H9 (cell line): ENCODE measurements around the gene QSOX1. TPM values are rescaled to one million over a fixed set of nuclear protein-coding genes. Genes with fewer than 3 reads are reported as not detected.

Source experiments
- DNase-seq: peaks from one replicate; pipeline ENCODE4 v3.0.0-alpha.2; 2017
- H2AFZ ChIP-seq: one replicate; pipeline ENCODE4 v1.6.1; 2013; ENCODE audit warnings: mild to moderate bottlenecking, low read length, control low read depth, moderate library complexity
- H2AK5ac ChIP-seq: 2 replicates; pipeline ENCODE4 v1.6.1; 2013; ENCODE audit warnings: low read length, control low read depth, mixed read lengths; ENCODE audit not compliant: insufficient read length
- H2BK120ac ChIP-seq: one replicate; pipeline ENCODE4 v1.6.1; 2013; ENCODE audit warnings: low read depth, mild to moderate bottlenecking, low read length, control low read depth, inconsistent platforms; ENCODE audit not compliant: poor library complexity, severe bottlenecking
- H2BK12ac ChIP-seq: 2 replicates; pipeline ENCODE4 v1.6.1; 2013; ENCODE audit warnings: low read length, control low read depth, mixed read lengths, low read depth; ENCODE audit not compliant: insufficient read length
- H2BK15ac ChIP-seq: 2 replicates; pipeline ENCODE4 v1.6.1; 2013; ENCODE audit warnings: low read depth, low read length, control low read depth
- H2BK20ac ChIP-seq: one replicate; pipeline ENCODE4 v1.6.1; 2013; ENCODE audit warnings: low read depth, mild to moderate bottlenecking, low read length, control low read depth, inconsistent platforms; ENCODE audit not compliant: poor library complexity, severe bottlenecking
- H2BK5ac ChIP-seq: 2 replicates; pipeline ENCODE4 v1.6.1; 2013; ENCODE audit warnings: low read length, control low read depth, mixed read lengths; ENCODE audit not compliant: insufficient read length
- H3K14ac ChIP-seq: 2 replicates; pipeline ENCODE4 v1.6.1; 2013; ENCODE audit warnings: low read length, control low read depth; ENCODE audit not compliant: insufficient read depth
- H3K18ac ChIP-seq: 2 replicates; pipeline ENCODE4 v1.6.1; 2013; ENCODE audit warnings: low read depth, mild to moderate bottlenecking, mixed read lengths, low read length, control low read depth; ENCODE audit not compliant: insufficient read length
- H3K23ac ChIP-seq: 2 replicates; pipeline ENCODE4 v1.6.1; 2013; ENCODE audit warnings: low read length, control low read depth, mixed read lengths, low read depth; ENCODE audit not compliant: insufficient read length
- H3K23me2 ChIP-seq: 2 replicates; pipeline ENCODE4 v1.6.1; 2013; ENCODE audit warnings: low read depth, mild to moderate bottlenecking, mixed read lengths, low read length, control low read depth; ENCODE audit not compliant: insufficient read length, poor library complexity, severe bottlenecking
- H3K27ac ChIP-seq: 2 replicates; pipeline ENCODE4 v1.5.1; 2013; ENCODE audit warnings: low read length, control low read depth, mixed read lengths, low read depth; ENCODE audit not compliant: insufficient read length
- H3K27me3 ChIP-seq: 2 replicates; pipeline ENCODE4 v1.6.1; 2013; ENCODE audit warnings: low read length, control low read depth, inconsistent platforms; ENCODE audit not compliant: insufficient read depth
- H3K4ac ChIP-seq: 2 replicates; pipeline ENCODE4 v1.6.1; 2013; ENCODE audit warnings: low read depth, mild to moderate bottlenecking, control low read depth, inconsistent platforms, low read length, moderate library complexity
- H3K4me1 ChIP-seq: 2 replicates; pipeline ENCODE4 v1.6.1; 2013; ENCODE audit warnings: low read length, control low read depth, inconsistent platforms; ENCODE audit not compliant: insufficient read depth
- H3K4me2 ChIP-seq: 2 replicates; pipeline ENCODE4 v1.6.1; 2013; ENCODE audit warnings: low read length, control low read depth, mixed read lengths; ENCODE audit not compliant: insufficient read length, insufficient read depth
- H3K56ac ChIP-seq: 2 replicates; pipeline ENCODE4 v1.6.1; 2013; ENCODE audit warnings: low read depth, mild to moderate bottlenecking, mixed read lengths, low read length, control low read depth; ENCODE audit not compliant: insufficient read length
- H3K79me1 ChIP-seq: 2 replicates; pipeline ENCODE4 v1.6.1; 2013; ENCODE audit warnings: low read depth, mild to moderate bottlenecking, moderate library complexity, low read length, control low read depth, inconsistent platforms; ENCODE audit not compliant: insufficient read depth, poor library complexity, severe bottlenecking
- H3K79me2 ChIP-seq: 2 replicates; pipeline ENCODE4 v1.6.1; 2013; ENCODE audit warnings: low read length, control low read depth, inconsistent platforms; ENCODE audit not compliant: insufficient read depth
- H3K9ac ChIP-seq: 2 replicates; pipeline ENCODE4 v1.6.1; 2013; ENCODE audit warnings: low read length, control low read depth, mixed read lengths; ENCODE audit not compliant: insufficient read length; ENCODE audit errors: extremely low read depth
- H3K9me3 ChIP-seq: one replicate; pipeline ENCODE4 v1.6.1; 2013; ENCODE audit warnings: low read depth, low read length, inconsistent platforms; ENCODE audit not compliant: control insufficient read depth
- H3T11ph ChIP-seq: one replicate; pipeline ENCODE4 v1.6.1; 2013; ENCODE audit warnings: mild to moderate bottlenecking, low read length, control low read depth, inconsistent platforms
- H4K20me1 ChIP-seq: one replicate; pipeline ENCODE4 v1.6.1; 2013; ENCODE audit not compliant: control insufficient read depth, insufficient read length, insufficient read depth
- H4K5ac ChIP-seq: 2 replicates; pipeline ENCODE4 v1.6.1; 2013; ENCODE audit warnings: low read depth, mild to moderate bottlenecking, mixed read lengths, low read length, control low read depth; ENCODE audit not compliant: insufficient read length
- H4K8ac ChIP-seq: replicated peaks from 2 replicates; pipeline ENCODE4 v1.6.1; 2013; ENCODE audit warnings: low read length, control low read depth, mixed read lengths, low read depth; ENCODE audit not compliant: insufficient read length
- H4K91ac ChIP-seq: 2 replicates; pipeline ENCODE4 v1.6.1; 2013; ENCODE audit warnings: low read depth, mild to moderate bottlenecking, moderate library complexity, mixed read lengths, low read length, control low read depth; ENCODE audit not compliant: insufficient read length
- H3K27ac Mint-ChIP-seq, 3 experiments: 2 replicates in 2 of 3; 3 replicates in 1 of 3; pipeline ENCODE4 v1.8.0; 2020 to 2021; ENCODE audit warnings: mixed read lengths in 3 of 3, mild to moderate bottlenecking in 1 of 3, moderate library complexity in 1 of 3
- H3K27me3 Mint-ChIP-seq: 2 replicates; pipeline ENCODE4 v1.8.0; 2021; ENCODE audit warnings: low read depth, mild to moderate bottlenecking, moderate library complexity, mixed read lengths
- H3K36me3 Mint-ChIP-seq, 3 experiments: 2 replicates in 2 of 3; 3 replicates in 1 of 3; pipeline ENCODE4 v1.8.0; 2020 to 2021; ENCODE audit warnings: low read depth in 3 of 3, mixed read lengths in 3 of 3; ENCODE audit not compliant: insufficient read depth in 1 of 3
- H3K4me1 Mint-ChIP-seq, 2 experiments: 2 replicates each; pipeline ENCODE4 v1.8.0; 2020; ENCODE audit warnings: mixed read lengths in 2 of 2
- H3K4me3 Mint-ChIP-seq, 2 experiments: 2 replicates in 1 of 2; 3 replicates in 1 of 2; pipeline ENCODE4 v1.8.0; 2020 to 2021; ENCODE audit warnings: mild to moderate bottlenecking in 2 of 2, mixed read lengths in 2 of 2, moderate library complexity in 1 of 2
- H3K9me3 Mint-ChIP-seq, 2 experiments: 2 replicates in 1 of 2; 3 replicates in 1 of 2; pipeline ENCODE4 v1.8.0; 2020; ENCODE audit warnings: mild to moderate bottlenecking in 2 of 2, mixed read lengths in 2 of 2, moderate library complexity in 1 of 2
- WGBS: extraction: QIAGEN DNeasy Blood & Tissue Kit; methylation state at CpG from one replicate; pipeline ENCODE4 v1.1.7; 2013; ENCODE audit warnings: missing lambda C conversion rate, low lambda C conversion rate, mixed read lengths; ENCODE audit not compliant: insufficient read length; ENCODE audit errors: extremely low coverage; 5-methylcytosine and 5-hydroxymethylcytosine counted together
- total RNA-seq: library from RNA; stranded (reverse); gene quantifications from 2 replicates; pipeline ENCODE4 v1.2.1, GENCODE V29; 2021
- TF ChIP-seq, protein P1 (sequence below): fragments of 200-600 bp; sonication (generic); conservative IDR thresholded peaks from 3 replicates; pipeline ENCODE4 v1.8.0; 2021; ENCODE audit warnings: antibody characterized with exemption, mild to moderate bottlenecking

Gene QSOX1
- total RNA-seq, 1 experiment from 2014 or later, result 79.2 TPM

GRCh38 chr1:180144659-180145357 lies 9.9 kb upstream of the QSOX1 start:
- Histone ChIP-seq H2BK12ac (no peak overlapping the region), H3K27ac (no peak overlapping the region), H2BK15ac (no peak overlapping the region), H3K4me1 (no peaks in the 10 kb centered on the region), H3K79me2 (no peaks in the 10 kb centered on the region), H2BK120ac (no peak overlapping the region), H3K14ac (no peak overlapping the region), H2BK20ac (no peak overlapping the region), H2AFZ (peak overlapping the region; percentile 59), H3K79me1 (no peaks in the 10 kb centered on the region), H4K5ac (no peak overlapping the region), H3K23ac (no peak overlapping the region), H3K56ac (no peak overlapping the region), H3T11ph (no peak overlapping the region), H2AK5ac (no peak overlapping the region), H3K18ac (no peak overlapping the region), H3K27me3 (no peaks in the 10 kb centered on the region; the same call in 1 of the 2 replicates), H2BK5ac (no peak overlapping the region), H3K9me3 (no peaks in the 10 kb centered on the region), H3K4ac (no peak overlapping the region), H4K20me1 (no peaks in the 10 kb centered on the region), H3K4me2 (no peak overlapping the region), H4K8ac (no peak overlapping the region), H3K23me2 (no peaks in the 10 kb centered on the region), H4K91ac (no peak overlapping the region), H3K9ac (no peak overlapping the region)
- H3K27ac Mint-ChIP-seq, result no peak overlapping the region; a peak in 1 of 7 replicates
- H3K27me3 Mint-ChIP-seq, result peaks cover 4% of the 10 kb centered on the region; the same call in 1 of the 2 replicates
- TF ChIP-seq, protein P1, sequence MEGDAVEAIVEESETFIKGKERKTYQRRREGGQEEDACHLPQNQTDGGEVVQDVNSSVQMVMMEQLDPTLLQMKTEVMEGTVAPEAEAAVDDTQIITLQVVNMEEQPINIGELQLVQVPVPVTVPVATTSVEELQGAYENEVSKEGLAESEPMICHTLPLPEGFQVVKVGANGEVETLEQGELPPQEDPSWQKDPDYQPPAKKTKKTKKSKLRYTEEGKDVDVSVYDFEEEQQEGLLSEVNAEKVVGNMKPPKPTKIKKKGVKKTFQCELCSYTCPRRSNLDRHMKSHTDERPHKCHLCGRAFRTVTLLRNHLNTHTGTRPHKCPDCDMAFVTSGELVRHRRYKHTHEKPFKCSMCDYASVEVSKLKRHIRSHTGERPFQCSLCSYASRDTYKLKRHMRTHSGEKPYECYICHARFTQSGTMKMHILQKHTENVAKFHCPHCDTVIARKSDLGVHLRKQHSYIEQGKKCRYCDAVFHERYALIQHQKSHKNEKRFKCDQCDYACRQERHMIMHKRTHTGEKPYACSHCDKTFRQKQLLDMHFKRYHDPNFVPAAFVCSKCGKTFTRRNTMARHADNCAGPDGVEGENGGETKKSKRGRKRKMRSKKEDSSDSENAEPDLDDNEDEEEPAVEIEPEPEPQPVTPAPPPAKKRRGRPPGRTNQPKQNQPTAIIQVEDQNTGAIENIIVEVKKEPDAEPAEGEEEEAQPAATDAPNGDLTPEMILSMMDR, result no peak
- no peak for DNase-seq
- no peak overlapping the region for H3K4me3 Mint-ChIP-seq
- H3K4me1 Mint-ChIP-seq, result no peaks in the 10 kb centered on the region
- no peaks in the 10 kb centered on the region for H3K9me3 Mint-ChIP-seq
- H3K36me3 Mint-ChIP-seq, result no peaks in the 10 kb centered on the region
- no CpG with 5 or more reads among the region's 6 CpGs for WGBS
